Suprapubic skin (tissue), 3 donors: ENCODE results near the gene IRX5.

Source experiments
- CTCF ChIP-seq, 2 donors: fragments of 200-600 bp in 1 of 2; fragments of 450-650 bp in 1 of 2; sonication (generic) in 1 of 2; IDR thresholded peaks; one replicate each; pipeline ENCODE4 v1.5.1; 2016 to 2019; ENCODE audit warnings: antibody characterized with exemption in 2 of 2, mild to moderate bottlenecking in 1 of 2, moderate library complexity in 1 of 2
- POLR2AphosphoS5 ChIP-seq, 3 donors: sonication (generic); formaldehyde crosslinking; IDR thresholded peaks; one replicate each; pipeline ENCODE4 v1.6.1; 2017; ENCODE audit warnings: antibody characterized with exemption in 3 of 3

GRCh38 chr16:54962045-54962444, 31.4 kb downstream of the IRX5 start:
- no peak for TF ChIP-seq POLR2AphosphoS5 (IDR thresholded peaks at IDR 0.05)
- TF ChIP-seq CTCF (IDR thresholded peaks at IDR 0.05) = no peak
